IMR-90 (cell line): ENCODE measurements around the gene POFUT2. TPM values are rescaled to one million over a fixed set of nuclear protein-coding genes. Genes with fewer than 3 reads are reported as not detected.

Experiments
- FOS ChIP-seq: fragments of 150-350 bp; IDR thresholded peaks from 2 replicates; pipeline ENCODE4 v1.6.1; 2016; ENCODE audit warnings: low read depth, low read length
- MXI1 ChIP-seq: IDR thresholded peaks from 2 replicates; pipeline ENCODE4 v1.6.1; 2012; ENCODE audit warnings: low read depth, mild to moderate bottlenecking, low read length, moderate library complexity, borderline replicate concordance
- RFX5 ChIP-seq: IDR thresholded peaks from 2 replicates; pipeline ENCODE4 v1.8.0; 2012; ENCODE audit warnings: low read depth, mild to moderate bottlenecking, low read length, moderate library complexity
- polyA plus RNA-seq, 3 experiments: library from polyadenylated mRNA; depleted of rRNA; stranded (reverse); fragments of >200 nt; gene quantifications; 2 replicates each; pipeline ENCODE4 v1.2.3, GENCODE V29; 2012; ENCODE audit warnings: low replicate concordance in 1 of 3
- total RNA-seq: library from RNA; depleted of rRNA; stranded (reverse); fragments of >200 nt; gene quantifications from 2 replicates; pipeline ENCODE4 v1.2.3, GENCODE V29; 2012
- TF ChIP-seq, protein P1 (sequence below): fragments of 150-350 bp; IDR thresholded peaks from 2 replicates; pipeline ENCODE4 v1.6.1; 2016; ENCODE audit warnings: low read depth, mild to moderate bottlenecking, low read length, moderate library complexity, borderline replicate concordance

The POFUT2 gene
- total and polyA plus RNA-seq, 2 of the 4 experiments (the other 2 are of a cell fraction): 18.8 to 59.3 TPM

DNA sequence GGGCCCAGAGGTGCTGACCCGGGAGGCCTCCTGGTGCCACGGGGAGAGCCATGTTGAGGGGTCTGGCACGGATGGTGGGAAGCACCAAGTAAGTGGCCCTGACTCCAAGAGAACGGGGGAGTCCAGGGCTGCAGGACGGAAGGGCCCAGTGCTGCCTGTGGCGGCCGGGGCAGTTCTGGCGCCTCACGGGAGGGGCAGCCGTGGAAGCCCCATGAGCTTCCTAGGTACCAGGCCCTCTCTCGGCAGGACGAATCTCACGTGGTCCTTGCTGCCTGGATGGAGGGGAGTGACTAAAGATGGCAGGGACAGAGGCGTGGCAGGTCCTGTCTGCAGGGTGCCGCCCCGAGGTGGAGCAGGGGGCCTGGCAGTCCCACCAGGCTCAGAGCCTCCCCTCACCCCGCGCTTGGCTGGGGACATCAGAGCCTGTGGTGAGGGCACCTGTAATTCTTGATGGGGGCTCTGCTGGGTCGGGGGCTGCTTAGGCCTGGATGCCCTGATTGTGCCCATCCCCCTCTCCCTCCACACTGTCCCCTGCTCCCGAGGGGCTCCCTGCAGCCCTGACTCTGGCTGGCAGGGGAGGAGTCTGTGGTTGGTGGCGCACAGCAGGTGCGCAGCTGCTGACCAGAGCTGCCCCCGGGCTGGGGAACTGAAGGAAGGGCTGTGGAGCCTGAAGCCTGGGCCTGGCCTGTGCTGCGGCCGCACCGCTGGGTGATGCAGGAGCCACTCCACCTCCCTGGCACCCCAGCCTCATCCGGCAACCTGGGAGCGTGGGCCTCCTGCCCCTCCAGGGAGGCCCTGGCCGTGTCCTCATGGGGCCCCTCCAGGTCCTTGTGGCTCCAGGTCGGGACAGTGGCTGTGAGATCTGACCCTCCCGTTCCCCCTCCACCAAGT is 31.4 kb downstream of the POFUT2 start (continued):
- TF ChIP-seq MXI1 (no peak), RFX5 (no peak), FOS (no peak)
- TF ChIP-seq, protein P1, sequence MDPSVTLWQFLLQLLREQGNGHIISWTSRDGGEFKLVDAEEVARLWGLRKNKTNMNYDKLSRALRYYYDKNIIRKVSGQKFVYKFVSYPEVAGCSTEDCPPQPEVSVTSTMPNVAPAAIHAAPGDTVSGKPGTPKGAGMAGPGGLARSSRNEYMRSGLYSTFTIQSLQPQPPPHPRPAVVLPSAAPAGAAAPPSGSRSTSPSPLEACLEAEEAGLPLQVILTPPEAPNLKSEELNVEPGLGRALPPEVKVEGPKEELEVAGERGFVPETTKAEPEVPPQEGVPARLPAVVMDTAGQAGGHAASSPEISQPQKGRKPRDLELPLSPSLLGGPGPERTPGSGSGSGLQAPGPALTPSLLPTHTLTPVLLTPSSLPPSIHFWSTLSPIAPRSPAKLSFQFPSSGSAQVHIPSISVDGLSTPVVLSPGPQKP: no peak
